HCT116 (cell line): Measurements from ENCODE around the gene FSTL4. TPM values are rescaled to one million over a fixed set of nuclear protein-coding genes. Genes with fewer than 3 reads are reported as not detected.

ENCODE experiments used
- ATAC-seq: fragments of 200-7000 bp; cut with Tn5 transposase; 2 replicates; pipeline ENCODE4 v1.9.1; 2020; ENCODE audit warnings: mild to moderate bottlenecking, moderate library complexity
- BruUV-seq: library from RNA; stranded (reverse); fragments of 400-500 nt; replicated peaks from 2 replicates; lab custom pipeline; 2021; lab: Mats Ljungman, UMichigan
- CTCF ChIA-PET: fragments of 300-600 bp; sonication (Branson Sonifier 250); formaldehyde crosslinking; loops from one replicate; lab custom pipeline; 2021; ENCODE audit warnings: antibody characterized with exemption; lab: Charles Lee
- POLR2A ChIA-PET: fragments of 300-600, 350-600 bp; sonication (Branson Sonifier 250); formaldehyde crosslinking; loops from one replicate; lab custom pipeline; 2021; ENCODE audit warnings: antibody characterized with exemption; lab: Charles Lee
- RAD21 ChIA-PET, 2 experiments: fragments of 300-600 bp; sonication (Branson Sonifier 250); formaldehyde crosslinking; loops; one replicate each; lab custom pipeline; 2023; ENCODE audit warnings: low total read pairs in 2 of 2; ENCODE audit not compliant: uncharacterized antibody in 2 of 2, unreplicated experiment in 2 of 2, low non-redundant PET in 1 of 2; lab: Charles Lee
- DNase-seq: peaks from one replicate; pipeline ENCODE4 v3.0.0-alpha.2; 2010; ENCODE audit warnings: low read depth, low spot score
- H2AFZ ChIP-seq: fragments of 200-600 bp; shearing (Covaris generic), sonication (generic); 2 replicates; pipeline ENCODE4 v1.6.1; 2017; ENCODE audit warnings: low read depth, mixed run types, mixed read lengths, antibody characterized with exemption, low read length; ENCODE audit not compliant: poor library complexity, severe bottlenecking
- H3K27ac ChIP-seq: 2 replicates; pipeline ENCODE4 v1.5.1; 2012; ENCODE audit warnings: low read depth, low read length
- H3K27me3 ChIP-seq: fragments of 200-600 bp; sonication (generic); 2 replicates; pipeline ENCODE4 v1.6.1; 2016; ENCODE audit warnings: mixed run types, low read length, mixed read lengths; ENCODE audit not compliant: insufficient read depth
- H3K36me3 ChIP-seq, 2 experiments: fragments of 200-500 bp in 1 of 2; fragments of 200-600 bp in 1 of 2; sonication (Bioruptor generic) in 1 of 2; sonication (generic) in 1 of 2; 2 replicates each; pipeline versions ENCODE4 v1.5.1 to v1.6.1; 2014 to 2016; ENCODE audit warnings: low read length in 2 of 2, inconsistent platforms in 1 of 2, mixed read lengths in 1 of 2, mixed run types in 1 of 2; ENCODE audit not compliant: insufficient read depth in 2 of 2, control insufficient read depth in 1 of 2
- H3K4me1 ChIP-seq, 2 experiments: fragments of 200-600 bp in 1 of 2; sonication (generic) in 1 of 2; 2 replicates each; pipeline versions ENCODE4 v1.5.1 to v1.6.1; 2012 to 2017; ENCODE audit warnings: low read length in 2 of 2, inconsistent platforms in 1 of 2, mild to moderate bottlenecking in 1 of 2, mixed read lengths in 1 of 2, mixed run types in 1 of 2, moderate library complexity in 1 of 2; ENCODE audit not compliant: insufficient read depth in 2 of 2, control insufficient read depth in 1 of 2
- H3K4me2 ChIP-seq: fragments of 200-600 bp; sonication (generic); 2 replicates; pipeline ENCODE4 v1.6.1; 2017; ENCODE audit warnings: mixed run types, low read length, mixed read lengths
- H3K4me3 ChIP-seq, 2 experiments: fragments of 200-600 bp in 1 of 2; sonication (generic) in 1 of 2; replicated peaks in 1 of 2; 2 replicates each; pipeline ENCODE4 v1.5.1; 2011 to 2016; ENCODE audit warnings: low read length in 2 of 2, control low read depth in 1 of 2, low read depth in 1 of 2, mild to moderate bottlenecking in 1 of 2, mixed read lengths in 1 of 2, mixed run types in 1 of 2
- H3K79me2 ChIP-seq: fragments of 200-600 bp; sonication (generic); 2 replicates; pipeline ENCODE4 v1.6.1; 2017; ENCODE audit warnings: mild to moderate bottlenecking, mixed run types, low read length, moderate library complexity, mixed read lengths; ENCODE audit not compliant: insufficient read depth
- H3K9ac ChIP-seq: fragments of 200-600 bp; sonication (generic); 2 replicates; pipeline ENCODE4 v1.6.1; 2016; ENCODE audit warnings: low read length, mixed read lengths
- H3K9me2 ChIP-seq: fragments of 200-600 bp; sonication (generic), shearing (Covaris generic); 2 replicates; pipeline ENCODE4 v1.6.1; 2017; ENCODE audit warnings: mixed run types, mild to moderate bottlenecking, moderate library complexity; ENCODE audit not compliant: insufficient read depth
- H3K9me3 ChIP-seq, 2 experiments: fragments of 200-500 bp in 1 of 2; fragments of 200-600 bp in 1 of 2; sonication (Bioruptor generic) in 1 of 2; sonication (generic) in 1 of 2; 2 replicates each; pipeline ENCODE4 v1.6.1; 2014 to 2017; ENCODE audit warnings: low read length in 2 of 2, mixed read lengths in 2 of 2, inconsistent platforms in 1 of 2, low read depth in 1 of 2, mild to moderate bottlenecking in 1 of 2, mixed run types in 1 of 2, moderate library complexity in 1 of 2; ENCODE audit not compliant: control insufficient read depth in 1 of 2, insufficient read depth in 1 of 2
- H4K20me1 ChIP-seq: fragments of 200-600 bp; sonication (generic), shearing (Covaris generic); 2 replicates; pipeline ENCODE4 v1.6.1; 2017; ENCODE audit warnings: mixed run types, mild to moderate bottlenecking, moderate library complexity; ENCODE audit not compliant: insufficient read depth
- CBX3 ChIP-seq: IDR thresholded peaks from 2 replicates; pipeline ENCODE4 v1.6.1; 2012; ENCODE audit warnings: low read depth
- CTCF ChIP-seq, 3 experiments: fragments of 200-600 bp in 1 of 3; sonication (generic) in 1 of 3; IDR thresholded peaks in 2 of 3; conservative IDR thresholded peaks in 1 of 3; 2 replicates each; pipeline ENCODE4 v1.5.1; 2012 to 2017; ENCODE audit warnings: low read depth in 2 of 3, low read length in 2 of 3, antibody characterized with exemption in 1 of 3, borderline replicate concordance in 1 of 3, control low read depth in 1 of 3, mild to moderate bottlenecking in 1 of 3, mixed read lengths in 1 of 3, mixed run types in 1 of 3, moderate library complexity in 1 of 3; ENCODE audit not compliant: insufficient read depth in 1 of 3
- EZH2phosphoT487 ChIP-seq: fragments of 200-600 bp; IDR thresholded peaks from 2 replicates; pipeline ENCODE4 v1.6.1; 2018; ENCODE audit warnings: antibody characterized with exemption, borderline replicate concordance
- FOSL1 ChIP-seq: IDR thresholded peaks from 2 replicates; pipeline ENCODE4 v1.6.1; 2012; ENCODE audit warnings: low read depth
- POLR2A ChIP-seq: IDR thresholded peaks from 2 replicates; pipeline ENCODE4 v1.7.0; 2011; ENCODE audit warnings: borderline replicate concordance; ENCODE audit not compliant: insufficient read depth, insufficient read length; ENCODE audit errors: extremely low read depth
- POLR2AphosphoS5 ChIP-seq: IDR thresholded peaks from 2 replicates; pipeline ENCODE4 v1.6.1; 2011; ENCODE audit warnings: mild to moderate bottlenecking, low read depth, low read length, moderate library complexity
- SIN3A ChIP-seq: IDR thresholded peaks from 2 replicates; pipeline ENCODE4 v1.6.1; 2012; ENCODE audit warnings: low read depth
- SRF ChIP-seq: IDR thresholded peaks from 2 replicates; pipeline ENCODE4 v1.6.1; 2012; ENCODE audit warnings: low read depth
- YY1 ChIP-seq: IDR thresholded peaks from 2 replicates; pipeline ENCODE4 v1.6.1; 2011; ENCODE audit warnings: low read length, low read depth, moderate library complexity, mild to moderate bottlenecking; ENCODE audit not compliant: insufficient replicate concordance; ENCODE audit errors: extremely low read depth
- ZBTB33 ChIP-seq: IDR thresholded peaks from 2 replicates; pipeline ENCODE4 v1.6.1; 2011; ENCODE audit warnings: mild to moderate bottlenecking, low read length, moderate library complexity; ENCODE audit not compliant: insufficient replicate concordance; ENCODE audit errors: extremely low read depth
- ZFX ChIP-seq: fragments of 450-650 bp; IDR thresholded peaks from 2 replicates; pipeline ENCODE4 v1.6.1; 2017
- intact Hi-C: fragments of 100-400 bp; cut with micrococcal nuclease; formaldehyde crosslinking; loops from 2 replicates; pipeline ENCODE4 v1.10.0; 2022
- total RNA-seq: library from RNA; stranded (reverse); gene quantifications from one replicate; pipeline ENCODE4 v1.2.1, GENCODE V29; 2021; ENCODE audit not compliant: unreplicated experiment
- TF ChIP-seq, protein P1 (sequence below): IDR thresholded peaks from 2 replicates; pipeline ENCODE4 v1.6.1; 2012

FSTL4 gene
- total RNA-seq, 1 experiment from 2014 or later, result 0.37 TPM

DNA sequence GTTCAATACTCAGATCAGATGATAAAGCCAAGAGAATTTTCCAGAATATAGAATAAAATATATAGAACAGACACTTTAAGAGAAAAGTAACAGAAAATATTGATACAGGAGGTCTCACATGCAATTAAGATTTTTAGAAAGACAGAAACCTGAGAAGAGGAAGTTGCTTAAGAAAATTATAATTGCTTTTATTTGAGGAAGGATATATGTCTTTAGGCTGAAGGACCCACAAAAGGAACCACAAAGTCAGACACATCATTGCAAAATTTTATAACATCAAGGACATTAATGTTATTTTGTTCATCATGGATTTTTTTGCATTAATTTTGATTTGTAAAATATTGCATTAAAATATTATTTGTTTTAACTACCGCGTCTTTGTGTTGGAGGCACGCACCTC, 141.5 kb downstream of the FSTL4 start (continued):
- TF ChIP-seq CTCF (IDR thresholded peaks at IDR 0.05 in 2 of 3, conservative IDR thresholded peaks at IDR 0.05 in 1 of 3; ENCODE audit: borderline replicate concordance in 1 of 3, insufficient read depth in 1 of 3, low read depth in 2 of 3, low read length in 2 of 3) (no peak), ZBTB33 (no peak), ZFX (no peak), CBX3 (no peak), YY1 (no peak), EZH2phosphoT487 (no peak), SIN3A (no peak)

DNA sequence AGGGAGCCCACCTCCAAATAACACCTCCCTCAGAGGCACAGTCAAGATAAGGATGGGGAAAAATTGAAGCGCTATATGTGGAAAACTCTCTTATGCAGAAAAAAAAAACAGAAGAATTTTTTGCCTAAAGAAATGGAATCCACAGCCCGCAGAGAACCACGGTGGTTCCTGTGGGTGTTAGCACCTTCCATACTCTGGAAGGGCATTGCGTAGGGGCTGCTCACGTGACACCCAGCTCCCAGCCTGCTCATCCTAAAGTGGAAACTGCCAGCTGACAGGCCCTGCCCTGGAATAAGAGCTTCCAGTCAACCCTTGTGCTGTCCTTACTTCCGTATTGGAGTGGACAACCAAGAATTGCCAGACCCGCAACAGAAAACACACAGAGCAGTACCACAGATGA, 142.5 kb downstream of the FSTL4 start:
- ChIA-PET RAD21 (no interaction called here), CTCF (no interaction called here), POLR2A (no interaction called here)
- no TSS peak for BruUV-seq
- Histone ChIP-seq H3K4me3 (no peak overlapping the region), H3K4me2 (no peak overlapping the region), H3K79me2 (no peaks in the 10 kb centered on the region), H3K9me3 (no peaks in the 10 kb centered on the region), H3K9me2 (no peaks in the 10 kb centered on the region), H2AFZ (no peak overlapping the region), H3K9ac (no peak overlapping the region), H3K4me1 (no peaks in the 10 kb centered on the region), H3K27me3 (peaks cover 21% of the 10 kb centered on the region; the same call in 1 of the 2 replicates), H3K36me3 (no peaks in the 10 kb centered on the region), H4K20me1 (no peaks in the 10 kb centered on the region), H3K27ac (no peak overlapping the region)
- no peak for DNase-seq
- intact Hi-C loops, result no loop called here
- no peak for ATAC-seq
- TF ChIP-seq, protein P1, sequence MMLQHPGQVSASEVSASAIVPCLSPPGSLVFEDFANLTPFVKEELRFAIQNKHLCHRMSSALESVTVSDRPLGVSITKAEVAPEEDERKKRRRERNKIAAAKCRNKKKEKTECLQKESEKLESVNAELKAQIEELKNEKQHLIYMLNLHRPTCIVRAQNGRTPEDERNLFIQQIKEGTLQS, result no peak
- no peak for TF ChIP-seq FOSL1
- no peak for TF ChIP-seq CBX3
- no peak for TF ChIP-seq POLR2A
- TF ChIP-seq POLR2AphosphoS5, result no peak
- TF ChIP-seq YY1, result no peak
- no peak for TF ChIP-seq SRF
